Rectal smooth muscle tissue (tissue), 1 donor: ENCODE data around the gene RNF157.
A peak's percentile ranks its signal among the peaks of the same experiment; 100 is the strongest.
"Not testable (repeated sequence)": the region's sequence is repeated elsewhere in the genome, so short reads cannot be mapped to it uniquely, and the experiment has no call there.

Source experiments
- H3K27ac ChIP-seq: one replicate; pipeline ENCODE4 v1.7.0; 2013; ENCODE audit warnings: low read depth, low read length, inconsistent platforms
- H3K27me3 ChIP-seq: one replicate; pipeline ENCODE4 v1.7.0; 2013; ENCODE audit warnings: low read length; ENCODE audit not compliant: control insufficient read depth, insufficient read depth
- H3K36me3 ChIP-seq: one replicate; pipeline ENCODE4 v1.7.0; 2013; ENCODE audit warnings: low read length; ENCODE audit not compliant: control insufficient read depth, insufficient read depth
- H3K4me1 ChIP-seq: one replicate; pipeline ENCODE4 v1.7.0; 2013; ENCODE audit warnings: low read length; ENCODE audit not compliant: control insufficient read depth, insufficient read depth
- H3K4me3 ChIP-seq: one replicate; pipeline ENCODE4 v1.7.0; 2013; ENCODE audit warnings: low read length
- H3K9ac ChIP-seq: one replicate; pipeline ENCODE4 v1.7.0; 2013; ENCODE audit warnings: low read length

RNF157 gene

DNA sequence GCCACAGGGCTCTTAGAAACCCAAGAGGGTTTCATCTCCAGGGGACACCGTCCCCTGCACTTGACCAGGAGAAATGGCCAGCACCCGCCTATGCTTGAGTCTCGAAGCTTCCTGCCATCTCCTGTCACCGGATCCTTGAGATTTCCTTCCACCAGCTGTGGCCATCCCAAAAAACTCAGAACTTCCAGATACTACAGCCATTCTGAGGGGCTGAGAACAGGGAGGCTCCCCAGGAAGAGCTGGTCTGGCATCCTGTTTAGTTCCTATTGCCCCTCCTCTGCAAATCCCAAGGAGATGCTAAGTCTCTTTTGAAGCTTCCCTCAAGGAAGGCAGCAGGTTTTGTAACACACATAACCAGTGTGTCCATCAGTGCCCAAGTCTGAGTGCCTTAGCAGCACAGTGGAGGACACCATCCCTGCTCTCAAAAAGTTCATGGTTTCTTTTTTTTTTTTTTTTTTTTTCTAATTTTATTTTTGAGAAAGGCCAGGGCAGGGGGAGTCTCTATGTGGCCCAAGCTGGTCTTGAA is 26.8 kb upstream of the RNF157 start:
- H3K4me3 ChIP-seq: peak overlapping the region; percentile 81

GRCh38 chr17:76266244-76266938 is 26.1 kb upstream of the RNF157 start:
- peak overlapping the region; percentile 79 for H3K27ac ChIP-seq
- H3K9ac ChIP-seq: peak overlapping the region; percentile 25
- peak overlapping the region; percentile 81 for H3K4me3 ChIP-seq
- H3K4me1 ChIP-seq: peaks cover 14% of the 10 kb centered on the region
- H3K27me3 ChIP-seq: no peaks in the 10 kb centered on the region
- H3K36me3 ChIP-seq: peaks cover 4% of the 10 kb centered on the region

More for the DNA sequence above, 26.8 kb upstream of the RNF157 start:
- Histone ChIP-seq H3K36me3 (peaks cover 4% of the 10 kb centered on the region), H3K27ac (no peak overlapping the region), H3K4me1 (peaks cover 17% of the 10 kb centered on the region), H3K27me3 (no peaks in the 10 kb centered on the region), H3K9ac (no peak overlapping the region)

DNA sequence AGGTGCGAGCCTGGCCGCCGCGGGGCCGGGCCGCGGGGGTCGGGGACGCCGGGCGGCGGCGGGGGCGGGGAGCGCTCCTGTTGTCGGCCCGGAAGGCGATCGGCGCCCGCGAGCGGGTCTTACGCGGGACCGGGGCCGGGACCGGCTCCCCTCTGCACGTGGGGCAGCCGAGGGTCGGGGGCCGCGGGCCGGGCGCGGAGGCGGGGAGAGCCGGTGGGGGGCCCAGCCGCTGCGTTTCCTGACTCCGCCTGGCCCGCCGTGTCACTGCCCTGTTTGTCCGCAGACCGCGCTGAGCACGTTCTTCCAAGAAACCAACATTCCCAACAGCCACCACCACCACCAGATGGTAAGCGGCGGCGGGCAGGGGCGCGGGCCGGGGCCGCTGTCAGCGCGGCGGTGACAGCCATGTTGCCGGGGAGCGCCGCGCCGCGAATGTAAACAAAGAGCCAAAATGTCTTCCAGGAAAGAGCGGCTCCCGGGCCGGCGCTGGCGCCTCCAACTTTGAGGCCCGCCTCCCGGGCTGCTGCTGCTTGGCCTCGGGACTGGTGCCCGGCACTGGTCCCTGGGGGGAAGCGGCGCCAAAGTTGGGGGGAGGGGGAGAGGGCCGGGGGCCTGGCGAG is 25.4 kb upstream of the RNF157 start:
- H3K36me3 ChIP-seq: peaks cover 1% of the 10 kb centered on the region
- H3K27me3 ChIP-seq: no peaks in the 10 kb centered on the region
- peak overlapping the region; percentile 81 for H3K4me3 ChIP-seq
- H3K9ac ChIP-seq: peak overlapping the region; percentile 64
- H3K4me1 ChIP-seq: peaks cover 14% of the 10 kb centered on the region
- peak overlapping the region; percentile 79 for H3K27ac ChIP-seq

DNA sequence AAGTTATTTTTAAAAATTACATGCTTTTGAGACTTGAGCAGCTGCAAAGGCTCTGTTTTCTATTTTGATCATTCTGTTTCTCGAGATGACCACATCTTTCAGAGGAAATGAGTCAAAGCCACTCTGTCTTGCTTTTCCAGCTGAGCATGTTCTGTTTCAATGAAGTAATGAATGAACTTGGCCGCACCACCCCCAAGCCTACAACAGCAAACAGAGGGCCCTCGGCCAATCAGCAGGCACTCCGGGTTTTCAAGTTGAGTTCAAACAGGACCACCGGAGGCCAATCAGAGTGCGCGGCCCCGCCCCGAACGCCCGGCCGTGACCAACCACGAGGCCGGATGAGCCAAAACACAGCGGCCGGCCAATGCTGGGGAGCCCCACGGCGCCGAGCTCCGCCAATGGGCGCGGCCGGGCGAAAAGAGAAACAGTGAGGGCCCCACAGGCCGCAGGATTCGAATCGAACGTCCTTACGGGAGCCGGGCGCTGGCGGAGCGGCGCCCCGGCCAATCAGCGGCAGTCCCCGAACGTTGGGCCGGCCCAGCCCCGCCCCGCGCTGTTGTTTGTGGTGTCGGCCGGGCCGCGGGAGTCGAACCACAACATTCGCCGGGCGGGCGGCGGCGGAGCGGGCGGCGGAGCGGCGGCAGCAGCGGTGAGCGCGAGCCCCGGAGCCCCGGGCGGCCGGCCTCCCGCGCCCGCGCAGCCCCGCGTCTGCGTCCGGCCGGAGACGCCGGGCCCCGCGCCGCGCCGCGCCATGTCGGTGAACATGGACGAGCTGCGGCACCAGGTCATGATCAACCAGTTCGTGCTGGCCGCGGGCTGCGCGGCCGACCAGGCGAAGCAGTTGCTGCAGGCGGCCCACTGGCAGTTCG is 24.7 kb upstream of the RNF157 start, which contains the start of gene UBALD2:
Gene UBALD2 (plus strand): TSS at position 594 of the 869 bp plus-strand sequence. CDS start 158 bp downstream, at position 752.
- peak within 1 kb of the TSS; percentile 79 for H3K27ac ChIP-seq
- no peaks in the 10 kb centered on the region for H3K27me3 ChIP-seq
- H3K4me3 ChIP-seq: peak within 1 kb of the TSS; percentile 81
- peaks cover 14% of the 10 kb centered on the region for H3K4me1 ChIP-seq
- no peaks in the 10 kb centered on the region for H3K36me3 ChIP-seq
- H3K9ac ChIP-seq: peak within 1 kb of the TSS; percentile 64

- Histone ChIP-seq H3K9ac (no peak overlapping the region), H3K4me3 (no peak overlapping the region), H3K4me1 (peaks cover 14% of the 10 kb centered on the region), H3K27me3 (no peaks in the 10 kb centered on the region), H3K36me3 (no peaks in the 10 kb centered on the region), H3K27ac (peak overlapping the region; percentile 18)
These were observed 24.1 kb upstream of the RNF157 start for GRCh38 chr17:76264425-76264754.

DNA sequence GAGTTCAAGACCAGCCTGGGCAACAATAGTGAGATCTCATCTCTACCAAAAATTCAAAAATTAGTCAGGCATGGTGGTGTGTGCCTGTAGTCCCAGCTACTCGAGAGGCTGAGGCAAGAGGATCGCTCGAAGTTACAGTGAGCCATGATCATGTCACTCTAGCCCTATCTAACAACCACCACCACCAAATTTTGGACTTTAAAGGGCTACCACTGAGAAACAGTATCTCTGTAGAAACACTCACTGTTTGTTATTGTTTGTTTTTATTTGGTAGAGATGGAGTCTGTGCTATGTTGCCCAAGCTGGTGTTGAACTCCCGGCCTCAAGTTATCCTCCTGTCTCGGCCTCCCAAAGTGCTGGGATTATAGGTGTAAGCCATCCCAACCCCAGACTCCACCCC is 23.6 kb upstream of the RNF157 start:
- Histone ChIP-seq H3K4me3 (no peak overlapping the region), H3K9ac (no peak overlapping the region), H3K4me1 (peaks cover 14% of the 10 kb centered on the region), H3K27me3 (no peaks in the 10 kb centered on the region), H3K36me3 (no peaks in the 10 kb centered on the region), H3K27ac (peak overlapping the region; percentile 18)

GRCh38 chr17:76262732-76263344 is 22.5 kb upstream of the RNF157 start:
- Histone ChIP-seq H3K27ac (no peak overlapping the region), H3K4me1 (peaks cover 12% of the 10 kb centered on the region), H3K27me3 (no peaks in the 10 kb centered on the region), H3K36me3 (no peaks in the 10 kb centered on the region), H3K4me3 (no peak overlapping the region), H3K9ac (no peak overlapping the region)

DNA sequence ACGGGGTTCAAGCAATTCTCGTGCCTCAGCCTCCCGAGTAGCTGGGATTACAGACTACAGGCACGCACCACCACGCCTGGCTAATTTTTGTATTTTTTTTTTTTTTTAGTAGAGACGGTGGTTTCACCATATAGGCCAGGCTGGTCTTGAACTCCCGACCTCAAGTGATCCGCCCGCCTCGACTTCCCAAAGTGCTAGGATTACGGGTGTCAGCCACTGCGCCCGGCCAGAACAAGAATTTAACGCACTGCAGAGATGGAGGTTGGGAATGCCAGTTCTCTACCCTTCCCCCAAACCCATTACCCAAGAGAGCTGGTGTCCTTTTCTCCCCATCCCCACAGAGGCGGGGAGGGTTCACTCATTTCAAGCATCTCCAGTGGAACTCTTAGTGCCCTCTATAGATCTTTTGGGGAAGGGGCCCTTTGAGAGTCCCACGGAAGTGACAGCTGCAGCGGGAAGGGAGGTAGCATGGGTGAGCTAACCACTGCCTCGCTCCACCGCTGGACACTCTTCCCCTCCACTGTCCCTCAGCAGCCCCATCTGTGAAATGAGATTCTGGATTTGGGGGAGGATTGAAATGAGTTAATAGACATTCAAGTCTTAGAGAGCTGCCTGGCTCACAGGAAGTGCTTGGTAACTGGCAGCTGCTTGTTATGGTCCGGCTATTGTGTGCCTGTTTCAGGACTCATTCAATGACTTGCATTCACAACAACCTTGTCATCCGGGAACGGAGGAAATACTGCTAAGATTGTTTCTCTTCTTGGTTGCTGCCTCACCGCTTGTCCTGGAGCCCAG is 21.3 kb upstream of the RNF157 start:
- H3K4me1 ChIP-seq: peaks cover 8% of the 10 kb centered on the region

DNA sequence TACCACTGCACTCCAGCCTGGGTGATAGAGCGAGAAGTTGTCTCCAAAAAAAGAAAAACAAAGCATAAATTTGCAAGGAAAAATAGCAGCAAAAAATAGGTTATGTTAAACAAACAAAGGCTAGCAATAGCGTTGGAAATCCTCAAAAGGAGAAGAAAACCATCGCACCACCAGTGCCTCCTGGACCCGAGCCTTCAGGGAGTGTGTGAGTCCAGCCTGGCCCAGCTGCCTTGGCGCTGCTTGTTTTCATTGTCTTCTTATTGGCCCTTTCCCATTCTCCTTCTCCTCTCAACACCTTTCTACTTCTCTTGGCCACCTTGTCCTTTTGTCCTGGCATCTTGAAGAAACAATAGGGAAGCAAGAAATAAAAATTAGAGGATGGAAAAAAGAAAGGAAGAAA is 20.4 kb upstream of the RNF157 start:
- H3K4me1 ChIP-seq: peaks cover 5% of the 10 kb centered on the region
- no peak overlapping the region for H3K27ac ChIP-seq
- no peak overlapping the region for H3K4me3 ChIP-seq
- H3K27me3 ChIP-seq: no peaks in the 10 kb centered on the region
- no peak overlapping the region for H3K9ac ChIP-seq
- no peaks in the 10 kb centered on the region for H3K36me3 ChIP-seq

More for the DNA sequence above, 21.3 kb upstream of the RNF157 start:
- Histone ChIP-seq H3K27ac (peak overlapping the region; percentile 24), H3K27me3 (no peaks in the 10 kb centered on the region), H3K36me3 (no peaks in the 10 kb centered on the region), H3K9ac (no peak overlapping the region), H3K4me3 (no peak overlapping the region)

DNA sequence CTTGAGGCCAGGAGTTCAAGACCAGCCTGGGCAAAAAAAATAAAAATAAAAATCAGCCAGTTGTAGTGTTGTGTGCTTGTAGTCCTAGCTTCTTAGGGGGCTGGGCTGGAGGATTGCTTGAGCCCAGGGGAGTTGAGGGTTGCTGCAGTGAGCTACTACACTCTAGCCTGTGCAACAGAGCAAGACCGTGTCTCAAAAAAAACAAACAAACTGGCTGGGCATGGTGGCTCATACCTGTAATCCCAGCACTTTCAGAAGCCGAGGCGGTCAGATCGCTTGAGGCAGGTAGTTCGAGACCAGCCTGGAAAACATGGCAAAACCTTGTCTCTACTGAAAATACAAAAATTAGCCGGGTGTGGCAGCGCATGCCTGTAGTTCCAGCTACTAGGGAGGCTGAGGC is 19.9 kb upstream of the RNF157 start:
- H3K4me3 ChIP-seq: no peak overlapping the region
- no peaks in the 10 kb centered on the region for H3K36me3 ChIP-seq
- H3K27ac ChIP-seq: no peak overlapping the region
- H3K4me1 ChIP-seq: peaks cover 5% of the 10 kb centered on the region
- no peaks in the 10 kb centered on the region for H3K27me3 ChIP-seq
- no peak overlapping the region for H3K9ac ChIP-seq

GRCh38 chr17:76256430-76257050 is 16.2 kb upstream of the RNF157 start:
- H3K9ac ChIP-seq, H3K27me3 ChIP-seq, H3K4me1 ChIP-seq, H3K27ac ChIP-seq, H3K36me3 ChIP-seq, H3K4me3 ChIP-seq: not testable (repeated sequence)
